OCI-LY3 (cell line): ENCODE measurements around the gene CHDH.

ENCODE experiments used
- H2AFZ ChIP-seq: fragments of 200-600, 300-600 bp; shearing (Covaris generic); 2 replicates; pipeline ENCODE4 v1.6.0; 2014; ENCODE audit warnings: antibody characterized with exemption, low read depth, low read length
- H3K27ac ChIP-seq: fragments of 200-600, 300-600 bp; sonication (generic); 2 replicates; pipeline ENCODE4 v1.5.1; 2014; ENCODE audit warnings: mild to moderate bottlenecking, low read length, moderate library complexity, mixed read lengths
- H3K27me3 ChIP-seq: fragments of 200-600, 300-600 bp; sonication (generic); 2 replicates; pipeline ENCODE4 v1.6.1; 2014; ENCODE audit warnings: low read depth, low read length, mixed read lengths
- H3K36me3 ChIP-seq: fragments of 200-600, 300-600 bp; sonication (generic); replicated peaks from 2 replicates; pipeline ENCODE3; 2014; ENCODE audit warnings: low read depth, low read length, mixed read lengths
- H3K4me1 ChIP-seq: fragments of 300-600, 200-600 bp; sonication (generic); 2 replicates; pipeline ENCODE4 v1.6.1; 2014; ENCODE audit warnings: low read length, mixed read lengths
- H3K4me2 ChIP-seq: fragments of 200-600, 300-600 bp; sonication (generic); 2 replicates; pipeline ENCODE4 v1.6.1; 2014; ENCODE audit warnings: low read length, mixed read lengths
- H3K4me3 ChIP-seq: fragments of 300-600, 200-600 bp; sonication (generic); 2 replicates; pipeline ENCODE4 v1.5.1; 2014; ENCODE audit warnings: antibody characterized with exemption, mild to moderate bottlenecking, low read length, moderate library complexity
- H3K79me2 ChIP-seq: fragments of 300-600, 200-600 bp; shearing (Covaris generic); 2 replicates; pipeline ENCODE4 v1.6.1; 2014; ENCODE audit warnings: mild to moderate bottlenecking, low read length, mixed read lengths
- H3K9ac ChIP-seq: fragments of 300-600, 200-600 bp; shearing (Covaris generic); 2 replicates; pipeline ENCODE4 v1.6.0; 2014; ENCODE audit warnings: mild to moderate bottlenecking, low read length, moderate library complexity
- H3K9me3 ChIP-seq: fragments of 200-600, 300-600 bp; shearing (Covaris generic); 2 replicates; pipeline ENCODE4 v1.6.1; 2014; ENCODE audit warnings: low read length, mixed read lengths; ENCODE audit not compliant: insufficient read depth
- H4K20me1 ChIP-seq: fragments of 200-600, 300-600 bp; sonication (generic); 2 replicates; pipeline ENCODE4 v1.6.1; 2016; ENCODE audit warnings: low read length, mixed read lengths; ENCODE audit not compliant: insufficient read depth
- CTCF ChIP-seq: fragments of 200-600, 300-600 bp; sonication (generic); IDR thresholded peaks from 2 replicates; pipeline ENCODE4 v1.5.1; 2014; ENCODE audit warnings: antibody characterized with exemption, low read length, low read depth
- EZH2phosphoT487 ChIP-seq: fragments of 200-600 bp; shearing (Covaris generic); IDR thresholded peaks from 2 replicates; pipeline ENCODE4 v1.6.1; 2018; ENCODE audit warnings: antibody characterized with exemption, mixed run types, low read depth

Gene CHDH

GRCh38 chr3:53821631-53822121 lies 24.5 kb downstream of the CHDH start:
- Histone ChIP-seq H3K36me3 (no peaks in the 10 kb centered on the region), H3K9me3 (no peaks in the 10 kb centered on the region), H3K27ac (no peak overlapping the region), H4K20me1 (no peaks in the 10 kb centered on the region), H3K4me2 (no peak overlapping the region), H3K79me2 (no peaks in the 10 kb centered on the region), H3K4me1 (peaks cover 23% of the 10 kb centered on the region), H3K9ac (no peak overlapping the region), H2AFZ (no peak overlapping the region), H3K4me3 (no peak overlapping the region), H3K27me3 (no peaks in the 10 kb centered on the region)
- TF ChIP-seq EZH2phosphoT487 (no peak), CTCF (no peak)

DNA sequence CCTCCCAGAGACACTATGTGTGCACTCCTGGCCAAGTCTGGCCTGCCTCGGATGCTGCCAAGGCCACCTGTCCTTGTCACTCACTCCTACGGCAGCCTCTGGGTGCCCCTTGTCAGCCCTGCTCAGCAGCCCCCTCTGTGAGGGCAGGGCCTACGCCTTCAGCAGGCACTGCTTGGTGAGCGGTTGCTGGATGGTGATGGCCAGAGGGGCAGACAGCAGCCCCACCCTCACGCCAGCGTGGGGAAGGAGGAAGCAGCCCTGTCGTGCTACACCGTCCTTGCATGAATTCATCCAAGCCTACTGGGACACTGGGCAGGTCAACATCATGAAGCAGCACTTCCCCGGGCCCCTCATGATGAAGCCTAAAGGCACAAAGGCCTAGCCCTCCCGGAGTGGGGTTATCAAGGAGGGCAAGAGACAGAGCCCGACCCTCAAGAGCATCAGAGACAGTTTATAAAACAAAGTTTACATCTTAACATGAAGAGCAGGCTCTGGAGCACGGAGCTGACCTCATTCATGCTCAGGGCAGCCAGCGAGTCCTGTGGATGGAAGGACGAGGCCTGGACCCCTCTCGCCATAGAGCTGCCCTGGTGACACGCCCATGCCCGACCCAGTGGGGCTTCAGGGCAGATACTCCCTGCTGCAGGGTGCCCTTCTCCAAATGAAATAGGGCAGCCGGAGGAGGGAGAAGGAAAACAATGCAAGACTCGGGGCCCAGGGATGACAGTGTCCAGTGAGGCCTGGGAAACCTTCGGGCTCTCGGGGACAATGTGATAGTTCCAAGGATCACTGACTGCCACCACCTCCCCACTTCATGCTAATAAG lies 25.3 kb downstream of the CHDH start:
- Histone ChIP-seq H3K27ac (no peak overlapping the region), H3K79me2 (no peaks in the 10 kb centered on the region), H3K4me1 (peaks cover 16% of the 10 kb centered on the region), H3K4me3 (no peak overlapping the region), H2AFZ (no peak overlapping the region), H3K4me2 (no peak overlapping the region), H3K9ac (no peak overlapping the region), H3K27me3 (no peaks in the 10 kb centered on the region), H3K36me3 (no peaks in the 10 kb centered on the region), H3K9me3 (no peaks in the 10 kb centered on the region), H4K20me1 (no peaks in the 10 kb centered on the region)
- TF ChIP-seq CTCF = no peak
- no peak for TF ChIP-seq EZH2phosphoT487

GRCh38 chr3:53820084-53820483 lies 26.1 kb downstream of the CHDH start:
- TF ChIP-seq EZH2phosphoT487 = no peak
- no peak for TF ChIP-seq CTCF
- H3K4me2 ChIP-seq = no peak overlapping the region
- H3K9ac ChIP-seq = no peak overlapping the region
- no peak overlapping the region for H3K4me3 ChIP-seq
- H3K27me3 ChIP-seq = no peaks in the 10 kb centered on the region
- no peaks in the 10 kb centered on the region for H4K20me1 ChIP-seq
- H3K4me1 ChIP-seq = peaks cover 7% of the 10 kb centered on the region
- no peak overlapping the region for H3K27ac ChIP-seq
- no peaks in the 10 kb centered on the region for H3K36me3 ChIP-seq
- H3K9me3 ChIP-seq = no peaks in the 10 kb centered on the region
- H3K79me2 ChIP-seq = no peaks in the 10 kb centered on the region
- H2AFZ ChIP-seq = no peak overlapping the region

- H3K4me1 ChIP-seq = peaks cover 6% of the 10 kb centered on the region
- H3K4me3 ChIP-seq = no peak overlapping the region
- no peak overlapping the region for H2AFZ ChIP-seq
- H3K27me3 ChIP-seq = no peaks in the 10 kb centered on the region
- no peak overlapping the region for H3K27ac ChIP-seq
- TF ChIP-seq EZH2phosphoT487 = no peak
- no peak for TF ChIP-seq CTCF
- no peaks in the 10 kb centered on the region for H3K9me3 ChIP-seq
- H4K20me1 ChIP-seq = no peaks in the 10 kb centered on the region
- H3K36me3 ChIP-seq = no peaks in the 10 kb centered on the region
- no peak overlapping the region for H3K9ac ChIP-seq
- H3K4me2 ChIP-seq = no peak overlapping the region
- H3K79me2 ChIP-seq = no peaks in the 10 kb centered on the region
Measured at GRCh38 chr3:53819163-53819868, 26.9 kb downstream of the CHDH start.
